Measurements from ENCODE around the gene MAP3K1.
A peak's percentile ranks its signal among the peaks of the same experiment; 100 is the strongest.

Gene MAP3K1

GRCh38 chr5:56803025-56803424, 12.3 kb upstream of the MAP3K1 start:
- Mint-ChIP-seq H3K4me3 (no peak overlapping the region), H3K27me3 (peaks cover 2% of the 10 kb centered on the region), H3K4me1 (peaks cover 10% of the 10 kb centered on the region), H3K36me3 (ENCODE audit: insufficient read depth) (peaks cover 2% of the 10 kb centered on the region), H3K9me3 (no peaks in the 10 kb centered on the region), H3K27ac (ENCODE audit: low read depth) (peak overlapping the region; percentile 90)
- DNase-seq (ENCODE audit: low spot score in 2 of 2) = no peak
- ATAC-seq (replicated peaks; ENCODE audit: extremely low read depth, poor library complexity, severe bottlenecking) = no peak

GRCh38 chr5:56803894-56804293, 11.5 kb upstream of the MAP3K1 start:
- Mint-ChIP-seq H3K27ac (ENCODE audit: low read depth) (peak overlapping the region; percentile 90), H3K4me1 (peaks cover 10% of the 10 kb centered on the region), H3K9me3 (no peaks in the 10 kb centered on the region), H3K27me3 (no peaks in the 10 kb centered on the region), H3K36me3 (ENCODE audit: insufficient read depth) (no peaks in the 10 kb centered on the region), H3K4me3 (no peak overlapping the region)
- no peak for DNase-seq (ENCODE audit: low spot score in 2 of 2)
- peak; percentile 32 for ATAC-seq (replicated peaks; ENCODE audit: extremely low read depth, poor library complexity, severe bottlenecking)

- Mint-ChIP-seq H3K27ac (ENCODE audit: low read depth) (no peak overlapping the region), H3K27me3 (no peaks in the 10 kb centered on the region), H3K36me3 (ENCODE audit: insufficient read depth) (no peaks in the 10 kb centered on the region), H3K9me3 (no peaks in the 10 kb centered on the region), H3K4me1 (peaks cover 10% of the 10 kb centered on the region), H3K4me3 (no peak overlapping the region)
- ATAC-seq (replicated peaks; ENCODE audit: extremely low read depth, poor library complexity, severe bottlenecking) = no peak
- DNase-seq (ENCODE audit: low spot score in 2 of 2) = no peak
Observed at GRCh38 chr5:56807679-56808078, 7.7 kb upstream of the MAP3K1 start.

- peaks cover 10% of the 10 kb centered on the region for H3K4me1 Mint-ChIP-seq
- no peaks in the 10 kb centered on the region for H3K36me3 Mint-ChIP-seq (ENCODE audit: insufficient read depth)
- no peaks in the 10 kb centered on the region for H3K27me3 Mint-ChIP-seq
- H3K9me3 Mint-ChIP-seq = no peaks in the 10 kb centered on the region
- DNase-seq (ENCODE audit: low spot score in 2 of 2) (no peak), ATAC-seq (replicated peaks; ENCODE audit: extremely low read depth, poor library complexity, severe bottlenecking) (no peak)
- H3K27ac Mint-ChIP-seq (ENCODE audit: low read depth) = no peak overlapping the region
- H3K4me3 Mint-ChIP-seq = no peak overlapping the region
Observed at GRCh38 chr5:56808211-56808610, 7.1 kb upstream of the MAP3K1 start.

GRCh38 chr5:56810826-56811225, 4.5 kb upstream of the MAP3K1 start:
- DNase-seq (ENCODE audit: low spot score in 2 of 2) (no peak), ATAC-seq (replicated peaks; ENCODE audit: extremely low read depth, poor library complexity, severe bottlenecking) (no peak)
- H3K27me3 Mint-ChIP-seq = no peaks in the 10 kb centered on the region
- no peak overlapping the region for H3K27ac Mint-ChIP-seq (ENCODE audit: low read depth)
- peaks cover 7% of the 10 kb centered on the region for H3K4me1 Mint-ChIP-seq
- H3K4me3 Mint-ChIP-seq = no peak overlapping the region
- H3K36me3 Mint-ChIP-seq (ENCODE audit: insufficient read depth) = peaks cover 10% of the 10 kb centered on the region
- no peaks in the 10 kb centered on the region for H3K9me3 Mint-ChIP-seq

GRCh38 chr5:56812110-56812509, 3.2 kb upstream of the MAP3K1 start:
- no peaks in the 10 kb centered on the region for H3K9me3 Mint-ChIP-seq
- no peak for ATAC-seq (replicated peaks; ENCODE audit: extremely low read depth, poor library complexity, severe bottlenecking)
- H3K4me1 Mint-ChIP-seq = peaks cover 10% of the 10 kb centered on the region
- H3K27me3 Mint-ChIP-seq = no peaks in the 10 kb centered on the region
- H3K4me3 Mint-ChIP-seq = no peak overlapping the region
- peaks cover 10% of the 10 kb centered on the region for H3K36me3 Mint-ChIP-seq (ENCODE audit: insufficient read depth)
- no peak overlapping the region for H3K27ac Mint-ChIP-seq (ENCODE audit: low read depth)
- DNase-seq (ENCODE audit: low spot score in 2 of 2) = no peak

- peaks cover 15% of the 10 kb centered on the region for H3K4me1 Mint-ChIP-seq
- H3K27me3 Mint-ChIP-seq = no peaks in the 10 kb centered on the region
- ATAC-seq (replicated peaks; ENCODE audit: extremely low read depth, poor library complexity, severe bottlenecking) (no peak), DNase-seq (ENCODE audit: low spot score in 2 of 2) (no peak)
- H3K4me3 Mint-ChIP-seq = peak overlapping the region; percentile 91
- no peak overlapping the region for H3K27ac Mint-ChIP-seq (ENCODE audit: low read depth)
- H3K9me3 Mint-ChIP-seq = no peaks in the 10 kb centered on the region
- H3K36me3 Mint-ChIP-seq (ENCODE audit: insufficient read depth) = peaks cover 10% of the 10 kb centered on the region
Observed at GRCh38 chr5:56813302-56813701, 2.0 kb upstream of the MAP3K1 start.

- peak in 1 of 2 donors; percentile 20 for DNase-seq (ENCODE audit: low spot score in 2 of 2)
- Mint-ChIP-seq H3K4me3 (peak overlapping the region; percentile 91), H3K9me3 (no peaks in the 10 kb centered on the region), H3K36me3 (ENCODE audit: insufficient read depth) (peaks cover 13% of the 10 kb centered on the region), H3K27me3 (no peaks in the 10 kb centered on the region), H3K27ac (ENCODE audit: low read depth) (peak overlapping the region; percentile 91), H3K4me1 (peaks cover 20% of the 10 kb centered on the region)
- peak; percentile 7 for ATAC-seq (replicated peaks; ENCODE audit: extremely low read depth, poor library complexity, severe bottlenecking)
Observed at GRCh38 chr5:56814361-56814962, 887 bp upstream of the MAP3K1 start.

GRCh38 chr5:56815658-56816545, 553 bp downstream of the MAP3K1 start:
- peaks cover 31% of the 10 kb centered on the region for H3K4me1 Mint-ChIP-seq
- no peaks in the 10 kb centered on the region for H3K27me3 Mint-ChIP-seq
- peak overlapping the region; percentile 91 for H3K4me3 Mint-ChIP-seq
- peaks cover 16% of the 10 kb centered on the region for H3K36me3 Mint-ChIP-seq (ENCODE audit: insufficient read depth)
- DNase-seq (ENCODE audit: low spot score in 2 of 2) (peak; percentile 23 to 29), ATAC-seq (replicated peaks; ENCODE audit: extremely low read depth, poor library complexity, severe bottlenecking) (peak; percentile 31)
- no peaks in the 10 kb centered on the region for H3K9me3 Mint-ChIP-seq
- H3K27ac Mint-ChIP-seq (ENCODE audit: low read depth) = peak overlapping the region; percentile 91

GRCh38 chr5:56816546-56817081, 1.3 kb downstream of the MAP3K1 start:
- H3K4me1 Mint-ChIP-seq = peaks cover 36% of the 10 kb centered on the region
- H3K36me3 Mint-ChIP-seq (ENCODE audit: insufficient read depth) = peaks cover 16% of the 10 kb centered on the region
- H3K27me3 Mint-ChIP-seq = no peaks in the 10 kb centered on the region
- H3K9me3 Mint-ChIP-seq = no peaks in the 10 kb centered on the region
- DNase-seq (ENCODE audit: low spot score in 2 of 2) (peak; percentile 30 to 36), ATAC-seq (replicated peaks; ENCODE audit: extremely low read depth, poor library complexity, severe bottlenecking) (peak; percentile 24)
- H3K4me3 Mint-ChIP-seq = peak overlapping the region; percentile 91
- H3K27ac Mint-ChIP-seq (ENCODE audit: low read depth) = peak overlapping the region; percentile 91

GRCh38 chr5:56817263-56818014, 2.1 kb downstream of the MAP3K1 start:
- peak overlapping the region; percentile 91 for H3K27ac Mint-ChIP-seq (ENCODE audit: low read depth)
- DNase-seq (ENCODE audit: low spot score in 2 of 2) (no peak), ATAC-seq (replicated peaks; ENCODE audit: extremely low read depth, poor library complexity, severe bottlenecking) (no peak)
- peak overlapping the region; percentile 91 for H3K4me3 Mint-ChIP-seq
- no peaks in the 10 kb centered on the region for H3K9me3 Mint-ChIP-seq
- H3K36me3 Mint-ChIP-seq (ENCODE audit: insufficient read depth) = peaks cover 16% of the 10 kb centered on the region
- peaks cover 39% of the 10 kb centered on the region for H3K4me1 Mint-ChIP-seq
- H3K27me3 Mint-ChIP-seq = no peaks in the 10 kb centered on the region

GRCh38 chr5:56818450-56819037, 3.2 kb downstream of the MAP3K1 start:
- DNase-seq (ENCODE audit: low spot score in 2 of 2) (no peak), ATAC-seq (replicated peaks; ENCODE audit: extremely low read depth, poor library complexity, severe bottlenecking) (no peak)
- H3K4me3 Mint-ChIP-seq = peak overlapping the region; percentile 72
- peaks cover 16% of the 10 kb centered on the region for H3K36me3 Mint-ChIP-seq (ENCODE audit: insufficient read depth)
- no peaks in the 10 kb centered on the region for H3K9me3 Mint-ChIP-seq
- H3K27ac Mint-ChIP-seq (ENCODE audit: low read depth) = peak overlapping the region; percentile 77
- H3K4me1 Mint-ChIP-seq = peaks cover 50% of the 10 kb centered on the region
- no peaks in the 10 kb centered on the region for H3K27me3 Mint-ChIP-seq
